GM18909 (cell line): Measurements from ENCODE around the gene PTPRD.

Experiments used
- ATAC-seq: cut with Tn5 transposase; IDR thresholded peaks from one replicate; pipeline ENCODE4 v1.9.1; 2021; ENCODE audit warnings: mild to moderate bottlenecking; ENCODE audit not compliant: unreplicated experiment, poor library complexity

PTPRD gene

GRCh38 chr9:8329561-8330283, 2283.1 kb downstream of the PTPRD start:
- ATAC-seq, result no peak

DNA sequence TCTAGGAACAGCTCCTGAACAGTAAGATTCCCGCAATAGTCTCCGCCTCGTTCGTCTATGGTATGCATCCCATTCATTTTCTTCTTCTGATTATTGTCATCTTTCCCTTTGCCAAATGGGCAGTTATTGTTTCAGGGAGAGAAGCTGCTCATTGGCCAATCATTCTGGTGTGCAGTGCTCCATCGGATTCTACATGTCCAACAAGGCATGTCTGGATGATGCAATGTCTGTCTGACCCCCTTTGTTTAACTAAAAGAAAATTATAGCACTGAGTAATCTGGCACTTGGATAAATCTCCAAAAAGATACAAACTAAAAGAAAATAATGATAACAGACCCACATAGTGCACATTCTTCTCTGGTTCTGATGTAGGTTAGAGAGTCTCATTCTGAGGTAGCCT, 2297.6 kb downstream of the PTPRD start:
- no peak for ATAC-seq

- no peak for ATAC-seq
Measured at GRCh38 chr9:8309258-8309657, 2303.5 kb downstream of the PTPRD start.

DNA sequence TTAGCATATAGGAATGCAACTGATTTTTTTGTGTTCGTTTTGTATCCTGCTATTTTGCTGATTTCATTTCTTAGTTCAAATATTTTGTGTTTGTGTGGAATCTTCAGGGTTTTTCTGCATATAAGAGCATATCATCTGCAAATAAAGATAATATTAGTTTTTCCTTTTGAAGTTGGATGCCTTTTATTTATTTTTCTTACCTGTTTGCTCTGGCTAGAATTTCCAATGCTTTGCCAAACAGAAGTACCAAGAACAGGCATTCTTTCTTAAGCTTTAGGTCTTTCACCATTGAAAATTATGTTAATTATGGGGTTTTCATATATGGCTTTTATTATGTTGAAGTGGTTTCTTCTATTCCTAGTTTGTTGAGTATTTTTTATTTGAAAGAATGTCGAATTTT, 2308.1 kb downstream of the PTPRD start:
- ATAC-seq, result no peak

DNA sequence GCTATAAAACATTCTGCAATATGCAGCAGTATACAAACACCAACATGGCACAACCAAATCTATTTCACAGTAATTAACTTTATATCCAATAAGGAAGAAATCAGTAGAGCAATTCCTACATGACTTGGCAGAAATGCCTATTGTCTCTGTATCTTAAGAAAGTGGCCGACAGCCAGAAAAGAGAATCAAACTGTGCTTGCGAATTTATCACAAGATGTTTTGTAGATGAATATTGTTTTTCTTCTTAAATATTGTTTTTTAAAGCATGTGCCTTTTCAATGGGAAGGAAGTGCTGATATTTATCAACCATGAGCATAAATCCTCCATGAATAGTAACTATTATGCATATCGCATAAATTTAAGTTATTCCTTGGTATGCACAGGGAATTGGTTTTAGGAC, 2311.5 kb downstream of the PTPRD start:
- no peak for ATAC-seq

GRCh38 chr9:8297047-8297446, 2315.8 kb downstream of the PTPRD start:
- no peak for ATAC-seq

DNA sequence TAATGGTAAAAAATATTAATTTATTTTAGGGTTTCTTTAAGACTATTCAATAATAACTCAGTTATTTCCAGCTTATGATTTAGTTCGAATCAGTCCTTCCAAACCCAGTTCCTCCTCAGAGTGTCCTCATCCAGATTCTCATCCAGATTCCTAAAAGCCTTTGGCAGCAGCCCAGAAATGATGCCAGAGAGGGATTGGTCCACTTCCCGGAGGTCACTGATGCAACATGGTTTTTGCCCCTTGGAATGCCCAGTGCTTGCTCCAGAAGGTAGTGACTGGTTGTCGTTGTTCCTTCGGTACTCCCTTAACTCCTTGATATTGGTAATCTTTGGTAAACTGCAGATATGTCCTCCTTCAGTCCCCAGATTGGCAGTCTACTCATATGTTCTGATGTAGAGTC, 2320.1 kb downstream of the PTPRD start:
- ATAC-seq, result no peak

DNA sequence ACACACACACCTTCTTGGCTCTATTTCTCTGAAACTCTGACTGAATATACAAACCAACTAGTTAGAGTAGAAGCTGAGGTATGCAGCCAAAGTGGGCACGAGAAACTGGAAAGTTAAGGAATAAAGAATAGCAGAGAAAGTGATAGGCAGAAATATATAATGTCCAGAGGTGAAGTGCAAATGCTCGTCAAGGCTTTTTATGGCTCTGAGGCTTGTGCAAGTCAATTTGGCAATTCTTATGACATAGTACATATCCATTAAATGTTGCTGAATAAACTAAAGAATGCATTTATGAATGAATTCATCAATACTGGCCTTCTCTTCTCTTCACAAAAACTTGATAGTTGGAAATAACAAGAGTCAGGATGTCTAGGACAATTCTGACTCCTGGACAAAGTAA, 2323.1 kb downstream of the PTPRD start:
- no peak for ATAC-seq

GRCh38 chr9:8287970-8288369, 2324.8 kb downstream of the PTPRD start:
- ATAC-seq, result no peak

- ATAC-seq, result no peak
Measured at GRCh38 chr9:8287501-8287900, 2325.3 kb downstream of the PTPRD start.

GRCh38 chr9:8284884-8285283, 2327.9 kb downstream of the PTPRD start:
- no peak for ATAC-seq

- no peak for ATAC-seq
Measured at GRCh38 chr9:8282535-8282934, 2330.3 kb downstream of the PTPRD start.

GRCh38 chr9:8280811-8281210, 2332.0 kb downstream of the PTPRD start:
- ATAC-seq, result no peak

GRCh38 chr9:8278048-8278447, 2334.8 kb downstream of the PTPRD start:
- ATAC-seq, result no peak

GRCh38 chr9:8270235-8270634, 2342.6 kb downstream of the PTPRD start:
- no peak for ATAC-seq

DNA sequence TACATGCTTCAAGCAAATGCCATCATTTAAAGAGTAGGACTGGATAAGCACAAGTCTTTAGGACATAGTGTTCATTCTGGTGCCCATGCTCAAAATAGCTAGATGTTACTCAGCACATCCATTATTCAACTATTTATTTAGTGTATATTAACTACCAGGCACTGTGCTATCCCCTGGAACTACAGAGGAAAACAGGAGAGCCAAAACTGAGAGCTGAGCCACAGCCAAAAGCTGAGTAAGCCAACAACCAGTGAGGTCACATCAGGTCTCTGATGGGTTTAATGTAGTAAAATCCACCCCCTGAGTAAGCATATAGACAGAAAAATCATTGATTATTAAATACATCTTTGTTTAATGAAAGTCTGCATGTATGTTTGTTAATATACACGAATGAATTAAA, 2343.9 kb downstream of the PTPRD start:
- no peak for ATAC-seq

GRCh38 chr9:8268216-8268878, 2344.5 kb downstream of the PTPRD start:
- no peak for ATAC-seq

DNA sequence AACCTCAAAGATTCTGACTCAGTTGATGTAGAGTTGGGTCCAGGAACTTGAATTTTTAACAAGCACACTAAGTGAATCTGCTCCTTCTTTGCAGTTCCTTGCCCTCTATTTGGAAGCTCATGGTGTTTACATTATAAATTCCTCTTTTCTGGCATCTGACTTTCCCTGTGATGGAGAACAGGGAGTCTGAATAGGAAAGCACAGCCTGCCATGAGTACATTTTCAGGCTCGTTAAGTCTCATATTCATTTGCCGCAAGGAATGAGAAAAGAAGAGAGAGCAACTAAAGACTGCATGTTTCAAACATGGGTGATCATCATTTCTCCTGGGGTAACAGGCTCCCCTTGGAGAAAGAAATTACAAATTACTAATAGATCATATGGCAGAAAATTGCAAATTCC, 2345.2 kb downstream of the PTPRD start:
- no peak for ATAC-seq

DNA sequence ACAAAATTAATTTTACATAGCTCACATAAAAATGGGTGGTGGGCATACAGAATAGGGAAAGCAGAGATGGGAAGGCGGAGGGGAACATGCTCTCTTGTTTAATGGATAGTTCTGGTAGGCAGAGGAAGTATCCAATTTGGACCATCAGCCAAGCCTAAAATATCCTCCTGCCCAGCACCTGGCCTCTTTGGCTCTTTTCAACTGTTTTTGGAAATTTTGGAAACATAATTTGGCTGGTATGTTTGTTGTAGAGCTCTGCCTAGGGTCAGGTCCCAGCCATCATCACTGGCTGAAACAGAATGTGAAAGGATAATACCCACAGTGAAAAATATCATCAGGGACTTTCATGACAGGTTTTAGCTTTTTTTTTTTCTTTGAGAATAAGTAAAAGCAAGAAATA, 2345.9 kb downstream of the PTPRD start:
- ATAC-seq, result no peak

GRCh38 chr9:8265281-8265680, 2347.5 kb downstream of the PTPRD start:
- ATAC-seq, result no peak
